Stomach (tissue), 9 donors: ENCODE measurements around the gene BCL2A1. TPM values are rescaled to one million over a fixed set of nuclear protein-coding genes. Genes with fewer than 3 reads are reported as not detected.
"Not testable (repeated sequence)": the region's sequence is repeated elsewhere in the genome, so short reads cannot be mapped to it uniquely, and the experiment has no call there.

Source experiments
- DNase-seq, 2 donors: peaks; one replicate each; pipeline versions ENCODE4 v3.0.0 to v3.0.0-alpha.2; 2013 to 2019
- H3K27ac ChIP-seq, 5 donors: fragments of 200-600 bp in 4 of 5; sonication (generic) in 4 of 5; one replicate each; pipeline ENCODE4 v1.5.1; 2013 to 2019; ENCODE audit warnings: mild to moderate bottlenecking in 1 of 5, moderate library complexity in 1 of 5
- H3K27me3 ChIP-seq, 3 donors: fragments of 200-600 bp; sonication (generic); one replicate each; pipeline ENCODE4 v1.5.1; 2017 to 2019; ENCODE audit warnings: mixed run types in 1 of 3
- H3K36me3 ChIP-seq, 4 donors: fragments of 200-600 bp; sonication (generic); 1 replicate in 3 of 4; 2 replicates in 1 of 4; pipeline ENCODE4 v1.5.1; 2016 to 2019
- H3K4me1 ChIP-seq, 4 donors: fragments of 200-600 bp; sonication (generic); one replicate each; pipeline ENCODE4 v1.5.1; 2016 to 2019
- H3K4me3 ChIP-seq, 4 donors: fragments of 200-600 bp; sonication (generic) in 3 of 4; one replicate each; pipeline ENCODE4 v1.5.1; 2016 to 2019; ENCODE audit warnings: mild to moderate bottlenecking in 1 of 4
- H3K9me3 ChIP-seq, 4 donors: fragments of 200-600 bp; sonication (generic); one replicate each; pipeline ENCODE4 v1.5.1; 2016 to 2019
- CTCF ChIP-seq, 7 experiments: fragments of 450-650 bp in 4 of 7; fragments of 200-600 bp in 3 of 7; sonication (generic) in 3 of 7; IDR thresholded peaks; one replicate each; pipeline ENCODE4 v1.5.1; 2016 to 2019; ENCODE audit warnings: antibody characterized with exemption in 7 of 7, control low read depth in 2 of 7, mild to moderate bottlenecking in 1 of 7
- EP300 ChIP-seq: sonication (generic); formaldehyde crosslinking; IDR thresholded peaks from one replicate; pipeline ENCODE4 v1.6.1; 2017; ENCODE audit warnings: antibody characterized with exemption
- POLR2A ChIP-seq, 4 donors: fragments of 450-650 bp; IDR thresholded peaks; one replicate each; pipeline ENCODE4 v1.6.1; 2016; ENCODE audit warnings: antibody characterized with exemption in 4 of 4, control low read depth in 2 of 4, mild to moderate bottlenecking in 1 of 4, moderate library complexity in 1 of 4
- POLR2AphosphoS5 ChIP-seq, 3 donors: sonication (generic); formaldehyde crosslinking; IDR thresholded peaks; one replicate each; pipeline ENCODE4 v1.6.1; 2016; ENCODE audit warnings: antibody characterized with exemption in 3 of 3
- WGBS, 5 donors: extraction: QIAGEN DNeasy Blood & Tissue Kit in 3 of 5; methylation state at CpG; one replicate each; pipeline versions ENCODE4 v1.1.5 to v1.1.7; 2013 to 2018; 5-methylcytosine and 5-hydroxymethylcytosine counted together
- intact Hi-C: fragments of 100-400 bp; cut with DNase I; formaldehyde crosslinking; loops from one replicate; pipeline ENCODE4 v1.15.1; 2023; ENCODE audit warnings: low total_unique reads
- polyA plus RNA-seq, 3 donors: library from polyadenylated mRNA; stranded (reverse); fragments of 200-250 nt; gene quantifications; one replicate each; pipeline ENCODE4 v1.2.3, GENCODE V29; 2013
- total RNA-seq, 5 donors: library from RNA; depleted of rRNA; stranded (reverse); fragments of >200 nt; gene quantifications; one replicate each; pipeline versions ENCODE4 v1.1.0 to v1.2.3, GENCODE V29; 2014 to 2016
- donor health status: healthy with polysubstance abuse.
- donor health status: Bipolar disorder and iron deficiency.
- donor health status: healthy.

Gene BCL2A1
- total and polyA plus RNA-seq, 8 donors, result 0.87 to 29.4 (median 4.1) TPM; not detected in 2

- Histone ChIP-seq H3K27me3 (peaks cover 0 to 9% (median 0%) of the 10 kb centered on the region in 3 donors), H3K4me1 (no peaks in the 10 kb centered on the region), H3K9me3 (no peaks in the 10 kb centered on the region), H3K4me3 (no peak overlapping the region), H3K27ac (no peak overlapping the region), H3K36me3 (no peaks in the 10 kb centered on the region)
- WGBS, 5 donors, result 80 to 91% (median 86%) methylated on average over 7 of the region's 7 CpGs
- no peak for DNase-seq
- intact Hi-C loops, result no loop called here
- no peak for TF ChIP-seq POLR2AphosphoS5 (IDR thresholded peaks at IDR 0.05)
- no peak for TF ChIP-seq EP300
- TF ChIP-seq CTCF (IDR thresholded peaks at IDR 0.05), result no peak
- no peak for TF ChIP-seq POLR2A (IDR thresholded peaks at IDR 0.05)
These were observed 28.1 kb downstream of the BCL2A1 start for GRCh38 chr15:79942741-79943481.

GRCh38 chr15:79939399-79939798, 31.6 kb downstream of the BCL2A1 start:
- H3K9me3 ChIP-seq, result no peaks in the 10 kb centered on the region
- WGBS, 5 donors, result 89 to 92% (median 91%) methylated on average over 4 of the region's 4 CpGs
- no peaks in the 10 kb centered on the region for H3K4me1 ChIP-seq
- intact Hi-C loops, result no loop called here
- H3K4me3 ChIP-seq, result no peak overlapping the region
- peaks cover 0 to 16% (median 0%) of the 10 kb centered on the region in 3 donors for H3K27me3 ChIP-seq
- TF ChIP-seq EP300, result no peak
- no peak for TF ChIP-seq CTCF (IDR thresholded peaks at IDR 0.05)
- TF ChIP-seq POLR2A (IDR thresholded peaks at IDR 0.05), result no peak
- no peak for TF ChIP-seq POLR2AphosphoS5 (IDR thresholded peaks at IDR 0.05)
- H3K36me3 ChIP-seq, result no peaks in the 10 kb centered on the region
- no peak for DNase-seq
- no peak overlapping the region for H3K27ac ChIP-seq

- WGBS, 5 donors, result 31 to 68% (median 60%) methylated on average over 1 of the region's 1 CpG
- intact Hi-C loops, result no loop called here
- TF ChIP-seq CTCF (IDR thresholded peaks at IDR 0.05) (no peak), POLR2AphosphoS5 (IDR thresholded peaks at IDR 0.05) (no peak)
These were observed 32.9 kb downstream of the BCL2A1 start for GRCh38 chr15:79938143-79938542.

GRCh38 chr15:79935556-79936201, 35.3 kb downstream of the BCL2A1 start:
- intact Hi-C loops, result not testable (repeated sequence)

More at GRCh38 chr15:79938143-79938542, 32.9 kb downstream of the BCL2A1 start:
- no peaks in the 10 kb centered on the region for H3K9me3 ChIP-seq
- H3K4me1 ChIP-seq, result peaks cover 0 to 6% (median 0%) of the 10 kb centered on the region in 4 donors
- no peak for DNase-seq
- no peak overlapping the region for H3K4me3 ChIP-seq
- no peak overlapping the region for H3K27ac ChIP-seq
- peaks cover 0 to 16% (median 0%) of the 10 kb centered on the region in 3 donors for H3K27me3 ChIP-seq
- no peaks in the 10 kb centered on the region for H3K36me3 ChIP-seq

GRCh38 chr15:79933231-79933630, 37.8 kb downstream of the BCL2A1 start:
- H3K27me3 ChIP-seq, result peaks cover 0 to 7% (median 0%) of the 10 kb centered on the region in 3 donors
- H3K4me1 ChIP-seq, result peaks cover 0 to 7% (median 0%) of the 10 kb centered on the region in 4 donors
- H3K27ac ChIP-seq, result no peak overlapping the region
- no peak for DNase-seq
- intact Hi-C loops, result no loop called here
- WGBS, 5 donors, result 24 to 41% (median 31%) methylated on average over 3 of the region's 3 CpGs
- no peaks in the 10 kb centered on the region for H3K36me3 ChIP-seq
- no peaks in the 10 kb centered on the region for H3K9me3 ChIP-seq
- H3K4me3 ChIP-seq, result no peak overlapping the region
- TF ChIP-seq CTCF (IDR thresholded peaks at IDR 0.05) (no peak), EP300 (no peak), POLR2AphosphoS5 (IDR thresholded peaks at IDR 0.05) (no peak), POLR2A (IDR thresholded peaks at IDR 0.05) (no peak)

More at GRCh38 chr15:79935556-79936201, 35.3 kb downstream of the BCL2A1 start:
- H3K36me3 ChIP-seq, H3K27me3 ChIP-seq, H3K4me1 ChIP-seq, H3K27ac ChIP-seq, H3K4me3 ChIP-seq, DNase-seq, H3K9me3 ChIP-seq: not testable (repeated sequence)
- 51 to 69% (median 61%) methylated on average over 7 of the region's 7 CpGs for WGBS, 5 donors
